ENCODE results near the gene B4GALNT4.

GRCh38 chr11:371051-371450, 1.8 kb downstream of the B4GALNT4 start:
- TF ChIP-seq RCOR1 (IDR thresholded peaks at IDR 0.05; ENCODE audit: insufficient replicate concordance, low read length) (no peak), ELK1 (IDR thresholded peaks at IDR 0.05; ENCODE audit: borderline replicate concordance, low read depth, low read length) (no peak)
